ENCODE results near the gene RBM39.
"Not testable (repeated sequence)": the region's sequence is repeated elsewhere in the genome, so short reads cannot be mapped to it uniquely, and the experiment has no call there.

The RBM39 gene

DNA sequence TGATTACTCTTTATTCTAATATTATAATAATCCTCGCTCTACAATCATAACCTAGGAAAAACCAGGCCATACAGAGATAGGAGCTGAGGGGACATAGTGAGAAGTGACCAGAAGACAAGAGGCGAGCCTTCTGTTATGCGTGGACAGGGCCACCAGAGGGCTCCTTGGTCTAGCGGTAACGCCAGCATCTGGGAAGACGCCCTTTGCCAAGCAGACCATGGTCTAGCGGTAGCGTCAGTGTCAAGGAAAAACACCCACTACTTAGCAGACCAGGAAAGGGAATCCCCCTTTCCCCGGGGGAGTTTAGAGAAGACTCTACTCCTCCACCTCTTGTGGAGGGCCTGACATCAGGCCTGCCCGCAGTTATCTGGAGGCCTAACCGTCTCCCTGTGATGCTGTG, 55.2 kb downstream of the RBM39 start:
- not testable (repeated sequence) for H3K4me1 ChIP-seq (ENCODE audit: control insufficient read depth, insufficient read depth, low read depth, low read length); H3K4ac ChIP-seq (ENCODE audit: low read depth in 1 of 2, low read length in 2 of 2); H4K8ac ChIP-seq (ENCODE audit: low read length); H2BK5ac ChIP-seq (ENCODE audit: low read depth, low read length, poor library complexity, severe bottlenecking); H3K23ac ChIP-seq (ENCODE audit: low read length in 2 of 2); H3K18ac ChIP-seq (ENCODE audit: low read depth in 1 of 2, low read length in 2 of 2); H3K9me3 ChIP-seq (ENCODE audit: control insufficient read depth, low read length); H3K27ac ChIP-seq (ENCODE audit: low read length, poor library complexity, severe bottlenecking); H3K9ac ChIP-seq (ENCODE audit: low read length); H3K4me2 ChIP-seq (ENCODE audit: low read length, poor library complexity, severe bottlenecking); DNase-seq; H4K91ac ChIP-seq (ENCODE audit: low read length); H3K27me3 ChIP-seq (ENCODE audit: control insufficient read depth in 1 of 2, insufficient read depth in 1 of 2, low read length in 2 of 2); H2AK5ac ChIP-seq (ENCODE audit: low read length, severe bottlenecking); H2BK12ac ChIP-seq (ENCODE audit: low read length in 2 of 2); H2AFZ ChIP-seq (ENCODE audit: low read depth, low read length); H2BK120ac ChIP-seq (ENCODE audit: low read depth, low read length); H2BK15ac ChIP-seq (ENCODE audit: low read depth, poor library complexity, severe bottlenecking); H3K4me3 ChIP-seq (ENCODE audit: insufficient read depth in 1 of 2, low read depth in 1 of 2, low read length in 2 of 2); H3K14ac ChIP-seq (ENCODE audit: low read length in 2 of 2); H3K79me1 ChIP-seq (replicated peaks; ENCODE audit: low read length, poor library complexity, severe bottlenecking)
- H3K36me3 ChIP-seq (ENCODE audit: control insufficient read depth in 1 of 2, insufficient read depth in 2 of 2, low read depth in 1 of 2, low read length in 2 of 2) = peaks cover 38 to 45% of the 10 kb centered on the region in 2 experiments
- WGBS = 89% methylated on average over 11 of the region's 11 CpGs

DNA sequence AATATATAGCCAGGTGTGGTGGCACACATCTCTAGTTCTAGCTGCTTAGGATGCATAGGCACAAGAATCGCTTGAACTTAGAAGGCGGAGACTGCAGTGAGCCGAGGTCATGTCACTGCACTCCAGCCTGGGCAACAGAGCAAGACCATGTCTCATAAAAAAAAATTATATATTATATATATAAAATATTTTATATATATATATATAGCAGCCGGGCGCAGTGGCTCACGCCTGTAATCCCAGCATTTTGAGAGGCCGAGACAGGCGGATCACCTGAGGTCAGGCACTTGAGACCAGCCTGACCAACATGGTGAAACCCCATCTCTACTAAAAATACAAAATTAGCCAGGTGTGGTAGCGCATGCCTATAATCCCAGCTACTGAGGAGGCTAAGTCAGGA, 56.7 kb downstream of the RBM39 start:
- H3K79me1 ChIP-seq (replicated peaks; ENCODE audit: low read length, poor library complexity, severe bottlenecking); H2BK5ac ChIP-seq (ENCODE audit: low read depth, low read length, poor library complexity, severe bottlenecking); H3K9me3 ChIP-seq (ENCODE audit: control insufficient read depth, low read length); H3K9ac ChIP-seq (ENCODE audit: low read length); H3K4me1 ChIP-seq (ENCODE audit: control insufficient read depth, insufficient read depth, low read depth, low read length); DNase-seq; H4K91ac ChIP-seq (ENCODE audit: low read length); H3K4ac ChIP-seq (ENCODE audit: low read depth in 1 of 2, low read length in 2 of 2); H3K23ac ChIP-seq (ENCODE audit: low read length in 2 of 2); H2AK5ac ChIP-seq (ENCODE audit: low read length, severe bottlenecking); H4K8ac ChIP-seq (ENCODE audit: low read length); H2BK15ac ChIP-seq (ENCODE audit: low read depth, poor library complexity, severe bottlenecking); H2BK120ac ChIP-seq (ENCODE audit: low read depth, low read length); H3K27ac ChIP-seq (ENCODE audit: low read length, poor library complexity, severe bottlenecking); H3K4me2 ChIP-seq (ENCODE audit: low read length, poor library complexity, severe bottlenecking); H3K27me3 ChIP-seq (ENCODE audit: control insufficient read depth in 1 of 2, insufficient read depth in 1 of 2, low read length in 2 of 2); H3K18ac ChIP-seq (ENCODE audit: low read depth in 1 of 2, low read length in 2 of 2); H2AFZ ChIP-seq (ENCODE audit: low read depth, low read length); H3K4me3 ChIP-seq (ENCODE audit: insufficient read depth in 1 of 2, low read depth in 1 of 2, low read length in 2 of 2); H3K14ac ChIP-seq (ENCODE audit: low read length in 2 of 2); H2BK12ac ChIP-seq (ENCODE audit: low read length in 2 of 2): not testable (repeated sequence)
- H3K36me3 ChIP-seq (ENCODE audit: control insufficient read depth in 1 of 2, insufficient read depth in 2 of 2, low read depth in 1 of 2, low read length in 2 of 2) = peaks cover 32 to 50% of the 10 kb centered on the region in 2 experiments
- 95% methylated on average over 9 of the region's 9 CpGs for WGBS

DNA sequence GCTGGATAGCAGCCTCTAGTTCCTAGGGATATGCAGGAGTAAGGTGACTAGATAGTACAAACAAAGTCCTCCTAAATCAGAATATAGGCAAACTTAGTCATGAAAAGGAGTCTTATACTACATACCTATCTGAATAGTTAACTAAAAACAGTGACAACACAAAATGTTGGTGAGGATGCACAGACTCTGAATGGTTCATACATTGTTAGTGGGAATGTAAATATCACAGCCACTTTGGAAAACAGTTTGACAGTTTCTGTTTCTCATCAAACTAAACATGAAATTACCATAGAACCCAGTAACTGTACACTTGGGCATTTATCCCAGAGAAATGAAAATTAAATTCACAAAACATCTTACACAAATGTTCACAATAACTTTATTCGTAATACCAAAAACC, 60.1 kb downstream of the RBM39 start:
- Histone ChIP-seq H2BK5ac (ENCODE audit: low read depth, low read length, poor library complexity, severe bottlenecking) (no peak overlapping the region), H3K36me3 (ENCODE audit: control insufficient read depth in 1 of 2, insufficient read depth in 2 of 2, low read depth in 1 of 2, low read length in 2 of 2) (peaks cover 19 to 47% of the 10 kb centered on the region in 2 experiments), H2BK15ac (ENCODE audit: low read depth, poor library complexity, severe bottlenecking) (no peak overlapping the region), H4K8ac (ENCODE audit: low read length) (no peak overlapping the region), H2AK5ac (ENCODE audit: low read length, severe bottlenecking) (no peak overlapping the region), H3K27me3 (ENCODE audit: control insufficient read depth in 1 of 2, insufficient read depth in 1 of 2, low read length in 2 of 2) (no peaks in the 10 kb centered on the region), H4K91ac (ENCODE audit: low read length) (no peak overlapping the region), H3K79me1 (replicated peaks; ENCODE audit: low read length, poor library complexity, severe bottlenecking) (peaks cover 3% of the 10 kb centered on the region), H2BK120ac (ENCODE audit: low read depth, low read length) (no peak overlapping the region), H3K4me2 (ENCODE audit: low read length, poor library complexity, severe bottlenecking) (no peak overlapping the region), H3K9ac (ENCODE audit: low read length) (no peak overlapping the region), H3K18ac (ENCODE audit: low read depth in 1 of 2, low read length in 2 of 2) (no peak overlapping the region), H3K4me3 (ENCODE audit: insufficient read depth in 1 of 2, low read depth in 1 of 2, low read length in 2 of 2) (no peak overlapping the region), H2BK12ac (ENCODE audit: low read length in 2 of 2) (no peak overlapping the region), H3K9me3 (ENCODE audit: control insufficient read depth, low read length) (no peaks in the 10 kb centered on the region), H3K27ac (ENCODE audit: low read length, poor library complexity, severe bottlenecking) (no peak overlapping the region), H3K23ac (ENCODE audit: low read length in 2 of 2) (no peak overlapping the region), H3K4me1 (ENCODE audit: control insufficient read depth, insufficient read depth, low read depth, low read length) (no peaks in the 10 kb centered on the region), H2AFZ (ENCODE audit: low read depth, low read length) (no peak overlapping the region), H3K4ac (ENCODE audit: low read depth in 1 of 2, low read length in 2 of 2) (no peak overlapping the region), H3K14ac (ENCODE audit: low read length in 2 of 2) (no peak overlapping the region)
- peak; percentile 18 for DNase-seq
- 100% methylated on average over 1 of the region's 1 CpG for WGBS

DNA sequence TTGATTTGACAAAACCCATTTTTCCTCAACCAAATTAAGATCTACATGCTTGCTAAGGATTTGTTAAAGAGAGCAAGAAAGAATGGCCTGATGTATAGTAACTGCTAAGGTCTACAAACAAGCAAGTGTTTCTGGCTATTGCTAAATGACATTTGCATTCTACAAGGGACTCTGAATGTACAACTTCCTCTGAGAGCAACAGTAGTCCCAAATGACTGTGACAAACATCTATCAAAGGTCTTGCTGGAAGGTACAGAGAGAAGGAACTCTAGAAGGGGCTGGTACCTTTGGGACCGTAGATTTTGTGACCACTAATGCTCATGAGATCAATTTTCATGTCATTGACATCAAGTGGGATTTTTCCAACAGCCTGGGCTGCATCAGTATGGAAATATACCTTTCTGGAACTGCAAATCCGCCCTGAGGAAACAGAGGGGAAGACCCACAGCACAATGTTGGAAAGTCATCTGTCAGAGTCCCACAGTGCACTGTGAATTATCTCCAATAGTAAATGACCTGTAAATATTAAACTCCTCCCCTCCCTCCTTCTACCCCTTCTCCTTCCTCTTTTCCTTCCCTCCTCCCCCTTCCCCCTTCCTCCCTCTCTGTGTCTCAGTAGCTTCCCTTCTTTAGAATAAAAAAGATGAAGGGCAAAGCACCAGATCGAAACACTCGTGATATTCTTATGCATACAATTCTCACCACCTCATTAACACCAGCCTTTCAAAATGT, 61.4 kb downstream of the RBM39 start:
- no peak for DNase-seq
- no peak overlapping the region for H3K4me3 ChIP-seq (ENCODE audit: insufficient read depth in 1 of 2, low read depth in 1 of 2, low read length in 2 of 2)
- 90% methylated on average over 4 of the region's 4 CpGs for whole genome bisulfite sequencing
- no peak overlapping the region for H3K23ac ChIP-seq (ENCODE audit: low read length in 2 of 2)
- peaks cover 14 to 41% of the 10 kb centered on the region in 2 experiments for H3K36me3 ChIP-seq (ENCODE audit: control insufficient read depth in 1 of 2, insufficient read depth in 2 of 2, low read depth in 1 of 2, low read length in 2 of 2)
- no peak overlapping the region for H2AFZ ChIP-seq (ENCODE audit: low read depth, low read length)
- H3K79me1 ChIP-seq (replicated peaks; ENCODE audit: low read length, poor library complexity, severe bottlenecking) = peaks cover 3% of the 10 kb centered on the region
- H3K9ac ChIP-seq (ENCODE audit: low read length) = no peak overlapping the region
- H2AK5ac ChIP-seq (ENCODE audit: low read length, severe bottlenecking) = no peak overlapping the region
- H4K8ac ChIP-seq (ENCODE audit: low read length) = no peak overlapping the region
- no peak overlapping the region for H3K27ac ChIP-seq (ENCODE audit: low read length, poor library complexity, severe bottlenecking)
- H2BK12ac ChIP-seq (ENCODE audit: low read length in 2 of 2) = no peak overlapping the region
- no peak overlapping the region for H2BK120ac ChIP-seq (ENCODE audit: low read depth, low read length)
- H3K4me1 ChIP-seq (ENCODE audit: control insufficient read depth, insufficient read depth, low read depth, low read length) = no peaks in the 10 kb centered on the region
- H3K4ac ChIP-seq (ENCODE audit: low read depth in 1 of 2, low read length in 2 of 2) = no peak overlapping the region
- H3K4me2 ChIP-seq (ENCODE audit: low read length, poor library complexity, severe bottlenecking) = no peak overlapping the region
- H2BK5ac ChIP-seq (ENCODE audit: low read depth, low read length, poor library complexity, severe bottlenecking) = no peak overlapping the region
- no peak overlapping the region for H3K18ac ChIP-seq (ENCODE audit: low read depth in 1 of 2, low read length in 2 of 2)
- H4K91ac ChIP-seq (ENCODE audit: low read length) = no peak overlapping the region
- no peak overlapping the region for H2BK15ac ChIP-seq (ENCODE audit: low read depth, poor library complexity, severe bottlenecking)
- no peaks in the 10 kb centered on the region for H3K9me3 ChIP-seq (ENCODE audit: control insufficient read depth, low read length)
- no peak overlapping the region for H3K14ac ChIP-seq (ENCODE audit: low read length in 2 of 2)
- H3K27me3 ChIP-seq (ENCODE audit: control insufficient read depth in 1 of 2, insufficient read depth in 1 of 2, low read length in 2 of 2) = no peaks in the 10 kb centered on the region

Measured in mesenchymal stem cell (in vitro differentiated cells and primary cell).